K562 (cell line): ENCODE measurements around the gene IRGQ. TPM values are rescaled to one million over a fixed set of nuclear protein-coding genes. Genes with fewer than 3 reads are reported as not detected.
A peak's percentile ranks its signal among the peaks of the same experiment; 100 is the strongest.

Source experiments
- ATAC-seq: fragments of 200-7000 bp; cut with Tn5 transposase; 3 replicates; pipeline ENCODE4 v1.9.1; 2020; ENCODE audit warnings: moderate library complexity
- BruUV-seq: library from RNA; stranded (reverse); fragments of 400-500 nt; replicated peaks from 2 replicates; lab custom pipeline; 2021; lab: Mats Ljungman, UMichigan
- CTCF ChIA-PET: fragments of 300-600 bp; formaldehyde crosslinking; extraction: SDS; loops from one replicate; lab custom pipeline; 2021; ENCODE audit warnings: low intra/inter-chr PET ratio; lab: Yijun Ruan, JAX
- POLR2A ChIA-PET: fragments of 300-600, 350-650 bp; sonication (Branson Sonifier 250); formaldehyde crosslinking; extraction: SDS; loops from one replicate; lab custom pipeline; 2021; ENCODE audit warnings: antibody characterized with exemption, inconsistent platforms; lab: Yijun Ruan, JAX
- DNase-seq, 4 experiments: peaks; one replicate each; pipeline versions ENCODE4 v3.0.0 to v3.0.0-alpha.2; 2011 to 2018; ENCODE audit warnings: low spot score in 3 of 4, mixed read lengths in 3 of 4; ENCODE audit errors: extremely low read depth in 1 of 4
- FAIRE-seq: peaks from 2 replicates; lab custom pipeline; 2011; peaks lifted over from hg19 to GRCh38; lab: Jason Lieb, UNC
- H2AFZ ChIP-seq: 2 replicates; pipeline ENCODE4 v1.6.0; 2011; ENCODE audit warnings: low read depth, low read length, control low read depth, inconsistent platforms
- H3K27ac ChIP-seq: fragments of 200-600 bp; 3 replicates; pipeline ENCODE4 v1.8.0; 2011; ENCODE audit warnings: low read depth, mild to moderate bottlenecking, control low read depth, inconsistent platforms, low read length, moderate library complexity, mixed read lengths; ENCODE audit errors: extremely low read depth
- H3K27me3 ChIP-seq, 2 experiments: fragments of 300-600 bp in 1 of 2; 2 replicates in 1 of 2; 3 replicates in 1 of 2; pipeline versions ENCODE4 v1.6.0 to v1.8.0; 2011; ENCODE audit warnings: inconsistent platforms in 2 of 2, low read length in 2 of 2, mild to moderate bottlenecking in 1 of 2, mixed read lengths in 1 of 2, moderate library complexity in 1 of 2; ENCODE audit not compliant: control insufficient read depth in 2 of 2, insufficient read depth in 2 of 2
- H3K36me3 ChIP-seq: fragments of 300-600 bp; 3 replicates; pipeline ENCODE4 v1.8.0; 2011; ENCODE audit warnings: mild to moderate bottlenecking, low read length, inconsistent platforms; ENCODE audit not compliant: control insufficient read depth, insufficient read depth
- H3K4me1 ChIP-seq, 2 experiments: fragments of 200-600 bp in 1 of 2; replicated peaks in 1 of 2; 2 replicates in 1 of 2; 3 replicates in 1 of 2; pipeline versions ENCODE4 v1.5.1 to v1.8.0; 2011; ENCODE audit warnings: inconsistent platforms in 2 of 2, low read length in 2 of 2, mild to moderate bottlenecking in 1 of 2, mixed read lengths in 1 of 2, moderate library complexity in 1 of 2; ENCODE audit not compliant: control insufficient read depth in 2 of 2, insufficient read depth in 2 of 2
- H3K4me2 ChIP-seq: 2 replicates; pipeline ENCODE4 v1.6.1; 2011; ENCODE audit warnings: low read length, control low read depth, inconsistent platforms, mixed read lengths; ENCODE audit not compliant: insufficient read depth
- H3K4me3 ChIP-seq: fragments of 200-600 bp; sonication (generic), shearing (Covaris generic); 2 replicates; pipeline ENCODE4 v1.5.1; 2016; ENCODE audit warnings: control low read depth, inconsistent platforms
- H3K79me2 ChIP-seq: fragments of 200-600 bp; 3 replicates; pipeline ENCODE4 v1.8.0; 2011; ENCODE audit warnings: low read length, inconsistent platforms; ENCODE audit not compliant: control insufficient read depth, insufficient read depth
- H3K9ac ChIP-seq, 2 experiments: 2 replicates each; pipeline versions ENCODE4 v1.6.0 to v1.6.1; 2011; ENCODE audit warnings: low read depth in 2 of 2, low read length in 2 of 2, control low read depth in 1 of 2, inconsistent platforms in 1 of 2, mild to moderate bottlenecking in 1 of 2, mixed read lengths in 1 of 2; ENCODE audit not compliant: insufficient read depth in 1 of 2
- H3K9me1 ChIP-seq: one replicate; pipeline ENCODE4 v1.6.0; 2011; ENCODE audit warnings: inconsistent platforms, mild to moderate bottlenecking, low read length, moderate library complexity; ENCODE audit not compliant: control insufficient read depth, insufficient read depth
- H3K9me3 ChIP-seq: replicated peaks from 2 replicates; pipeline ENCODE4 v1.5.1; 2011; ENCODE audit warnings: low read depth, low read length, inconsistent platforms; ENCODE audit not compliant: control insufficient read depth, insufficient read depth
- H4K20me1 ChIP-seq: replicated peaks from 2 replicates; pipeline ENCODE4 v1.6.1; 2011; ENCODE audit warnings: low read length, inconsistent platforms, mixed read lengths; ENCODE audit not compliant: control insufficient read depth, insufficient read depth
- ATF3 ChIP-seq, 2 experiments: fragments of 450-650 bp in 1 of 2; sonication (generic) in 1 of 2; formaldehyde crosslinking in 1 of 2; IDR thresholded peaks in 1 of 2; conservative IDR thresholded peaks in 1 of 2; 2 replicates each; pipeline versions ENCODE4 v1.6.1 to v1.8.1; 2016 to 2023; ENCODE audit warnings: mild to moderate bottlenecking in 2 of 2, moderate library complexity in 2 of 2, inconsistent platforms in 1 of 2, missing genetic modification reagents in 1 of 2
- DPF2 ChIP-seq: fragments of 450-650 bp; IDR thresholded peaks from 2 replicates; pipeline ENCODE4 v1.6.1; 2016
- JUND ChIP-seq, 2 experiments: IDR thresholded peaks; 2 replicates in 1 of 2; 3 replicates in 1 of 2; pipeline ENCODE4 v1.6.1; 2011; ENCODE audit warnings: borderline replicate concordance in 2 of 2, low read depth in 2 of 2, low read length in 2 of 2, improper control_type of control experiment in 1 of 2, missing biosample characterization in 1 of 2, missing genetic modification characterization in 1 of 2, missing genetic modification reagents in 1 of 2
- NFRKB ChIP-seq: fragments of 450-650 bp; IDR thresholded peaks from 2 replicates; pipeline ENCODE4 v1.6.1; 2016; ENCODE audit warnings: low read depth
- NKRF ChIP-seq: fragments of 450-650 bp; IDR thresholded peaks from 2 replicates; pipeline ENCODE4 v1.6.1; 2016; ENCODE audit warnings: borderline replicate concordance
- PATZ1 ChIP-seq: fragments of 250-450 bp; sonication (Bioruptor Pico); IDR thresholded peaks from 2 replicates; pipeline ENCODE4 v1.5.0; 2020; ENCODE audit warnings: mild to moderate bottlenecking, borderline replicate concordance
- SMARCE1 ChIP-seq: fragments of 450-650 bp; IDR thresholded peaks from 2 replicates; pipeline ENCODE4 v1.7.1; 2016; ENCODE audit warnings: mild to moderate bottlenecking
- ZNF197 ChIP-seq: fragments of 200-800 bp; sonication (Bioruptor generic); IDR thresholded peaks from 2 replicates; pipeline ENCODE4 v1.6.1; 2016; ENCODE audit warnings: low read depth, missing genetic modification characterization, missing compliant biosample characterization
- ZNF764 ChIP-seq: fragments of 250-450 bp; sonication (Bioruptor Pico); IDR thresholded peaks from 2 replicates; pipeline ENCODE4 v1.4.0; 2020; ENCODE audit warnings: low read depth, mild to moderate bottlenecking, moderate library complexity
- whole genome bisulfite sequencing: fragments of 100-300 bp; shearing (Covaris generic); methylation state at CpG from one replicate; pipeline ENCODE4 v1.1.6; 2016; ENCODE audit warnings: low coverage, mixed read lengths; ENCODE audit not compliant: insufficient coverage; ENCODE audit errors: missing lambda C conversion rate; 5-methylcytosine and 5-hydroxymethylcytosine counted together
- in situ Hi-C: fragments of 300-500 bp; cut with MboI; formaldehyde crosslinking; loops from 4 replicates; pipeline ENCODE4 v1.15.0; 2018; ENCODE audit warnings: inconsistent platforms, mixed read lengths
- intact Hi-C: fragments of 100-400 bp; cut with micrococcal nuclease; formaldehyde crosslinking; loops from 2 replicates; pipeline ENCODE4 v1.14.2; 2022
- polyA plus RNA-seq, 8 experiments: library from polyadenylated mRNA; depleted of rRNA in 4 of 8; stranded (reverse) in 5 of 8; unstranded in 3 of 8; fragments of >200 nt; fragmentation: Nextera tagmentation in 2 of 8; fragmentation: Illumina TruSeq in 1 of 8; extraction: Ambion mirVana in 2 of 8; extraction: Trizol in 1 of 8; gene quantifications; 2 replicates each; pipeline versions ENCODE4 v1.2.1 to v1.2.3, GENCODE V29; 2011 to 2014; ENCODE audit warnings: inconsistent platforms in 1 of 8, missing spikeins in 1 of 8
- total RNA-seq, 7 experiments: library from RNA; depleted of rRNA in 6 of 7; stranded (reverse); fragments of >200 nt in 6 of 7; fragmentation: Illumina TruSeq in 2 of 7; extraction: Trizol in 2 of 7; gene quantifications; 2 replicates each; pipeline versions ENCODE4 v1.2.1 to v1.2.3, GENCODE V29; 2011 to 2021; ENCODE audit warnings: low replicate concordance in 1 of 7

The IRGQ gene
- total and polyA plus RNA-seq, 9 of the 15 experiments (the other 6 are each of a cell fraction or from before 2014, with no cell fraction given), result 3.5 to 19.2 (median 7.9) TPM

- Histone ChIP-seq H3K4me1 (peaks cover 20 to 30% of the 10 kb centered on the region in 2 experiments), H3K9me3 (no peaks in the 10 kb centered on the region), H3K79me2 (peaks cover 11% of the 10 kb centered on the region; the same call in 2 of the 3 replicates), H3K27ac (peak overlapping the region; percentile 58; the same call in 1 of the 3 replicates), H3K27me3 (no peaks in the 10 kb centered on the region), H3K9me1 (peaks cover 6% of the 10 kb centered on the region), H4K20me1 (no peaks in the 10 kb centered on the region), H3K9ac (peak overlapping the region in 1 of 2 experiments; percentile 2; a peak in 2 of 4 replicates), H3K4me2 (peak overlapping the region; percentile 46), H3K4me3 (no peak overlapping the region), H3K36me3 (peaks cover 53% of the 10 kb centered on the region; the same call in 2 of the 3 replicates), H2AFZ (0 out of 2 replicates have a peak overlapping the region, but pooled peaks have one; percentile 44)
- BruUV-seq, result no TSS peak
- intact Hi-C loops (no loop called here), in situ Hi-C loops (no loop called here)
- DNase-seq (peak in 1 of 4 experiments; percentile 39), ATAC-seq (peak; percentile 76), FAIRE-seq (no peak)
- ChIA-PET POLR2A (interaction anchor here (0.6 to 8.7 kb wide), 5 partner anchors 8 to 142 kb away, joined by 3 to 60 read pairs (median 3); partner anchors contain the start of genes IRGQ and ZNF576), CTCF (no interaction called here)
- TF ChIP-seq PATZ1 (CRISPR knock-in tag) (no peak), SMARCE1 (0 out of 2 replicates have a peak, but pooled peaks have one; percentile 10), JUND (IDR thresholded peaks at IDR 0.05; ENCODE audit: borderline replicate concordance, low read depth, low read length) (no peak), JUND (tag; IDR thresholded peaks at IDR 0.05; ENCODE audit: borderline replicate concordance, low read depth, low read length) (0 out of 3 replicates have a peak, but pooled peaks have one; percentile 10), NFRKB (peak; percentile 52; the same call in 1 of the 2 replicates), ATF3 (IDR thresholded peaks at IDR 0.05) (no peak), ATF3 (CRISPR knock-in tag; conservative IDR thresholded peaks at IDR 0.05) (no peak), ZNF197 (CRISPR knock-in tag) (no peak), NKRF (no peak), DPF2 (peak; percentile 37; the same call in 1 of the 2 replicates), ZNF764 (CRISPR knock-in tag) (no peak)
- 64% methylated on average over 7 of the region's 7 CpGs for WGBS
These were observed 13.9 kb upstream of the IRGQ start for GRCh38 chr19:43609872-43610271.
